Measurements from ENCODE around the gene OR1M1. TPM values are rescaled to one million over a fixed set of nuclear protein-coding genes. Genes with fewer than 3 reads are reported as not detected.

The OR1M1 gene
- total RNA-seq, 2 donors from 2014 or later, result not detected

DNA sequence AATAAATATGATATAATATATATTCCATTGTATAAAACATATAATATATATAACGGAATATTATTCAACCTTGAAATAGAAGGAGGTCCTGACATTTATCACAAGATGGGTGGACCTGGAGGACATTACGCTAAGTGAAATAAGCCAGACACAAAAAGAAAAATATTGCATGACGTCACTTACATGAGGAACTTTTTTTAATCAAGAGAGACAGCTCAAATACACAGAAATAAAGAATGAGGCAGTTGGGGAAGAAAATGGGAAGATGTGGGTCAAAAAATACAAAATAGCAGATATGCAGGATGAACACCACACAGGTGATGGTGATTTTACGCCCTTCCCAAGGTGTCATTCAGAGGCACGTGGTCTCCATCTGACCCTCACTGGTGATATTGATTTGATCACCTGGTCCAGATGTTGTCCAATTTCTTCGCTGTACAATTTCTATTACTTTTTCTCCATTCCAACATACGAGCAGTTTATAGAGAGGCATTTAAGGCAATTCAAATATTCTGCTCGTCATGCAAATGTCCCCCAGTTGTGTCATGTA, 52.8 kb downstream of the OR1M1 start:
- Histone ChIP-seq H3K9me3 (no peaks in the 10 kb centered on the region), H3K27ac (no peak overlapping the region), H3K4me3 (peak overlapping the region; percentile 86), H3K27me3 (no peaks in the 10 kb centered on the region), H3K36me3 (no peaks in the 10 kb centered on the region), H3K4me1 (peaks cover 6% of the 10 kb centered on the region), H3K9ac (ENCODE audit: low read depth in 2 of 2, low read length in 2 of 2) (peak overlapping the region; percentile 94 to 96)
- TF ChIP-seq, protein P1, sequence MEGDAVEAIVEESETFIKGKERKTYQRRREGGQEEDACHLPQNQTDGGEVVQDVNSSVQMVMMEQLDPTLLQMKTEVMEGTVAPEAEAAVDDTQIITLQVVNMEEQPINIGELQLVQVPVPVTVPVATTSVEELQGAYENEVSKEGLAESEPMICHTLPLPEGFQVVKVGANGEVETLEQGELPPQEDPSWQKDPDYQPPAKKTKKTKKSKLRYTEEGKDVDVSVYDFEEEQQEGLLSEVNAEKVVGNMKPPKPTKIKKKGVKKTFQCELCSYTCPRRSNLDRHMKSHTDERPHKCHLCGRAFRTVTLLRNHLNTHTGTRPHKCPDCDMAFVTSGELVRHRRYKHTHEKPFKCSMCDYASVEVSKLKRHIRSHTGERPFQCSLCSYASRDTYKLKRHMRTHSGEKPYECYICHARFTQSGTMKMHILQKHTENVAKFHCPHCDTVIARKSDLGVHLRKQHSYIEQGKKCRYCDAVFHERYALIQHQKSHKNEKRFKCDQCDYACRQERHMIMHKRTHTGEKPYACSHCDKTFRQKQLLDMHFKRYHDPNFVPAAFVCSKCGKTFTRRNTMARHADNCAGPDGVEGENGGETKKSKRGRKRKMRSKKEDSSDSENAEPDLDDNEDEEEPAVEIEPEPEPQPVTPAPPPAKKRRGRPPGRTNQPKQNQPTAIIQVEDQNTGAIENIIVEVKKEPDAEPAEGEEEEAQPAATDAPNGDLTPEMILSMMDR (IDR thresholded peaks at IDR 0.05), result no peak
- no peak for DNase-seq
- intact Hi-C loops (cut with DNase I), result loop anchor here (10.0 kb wide), 1 partner anchor 655 kb away; no protein-coding TSS in a partner anchor

DNA sequence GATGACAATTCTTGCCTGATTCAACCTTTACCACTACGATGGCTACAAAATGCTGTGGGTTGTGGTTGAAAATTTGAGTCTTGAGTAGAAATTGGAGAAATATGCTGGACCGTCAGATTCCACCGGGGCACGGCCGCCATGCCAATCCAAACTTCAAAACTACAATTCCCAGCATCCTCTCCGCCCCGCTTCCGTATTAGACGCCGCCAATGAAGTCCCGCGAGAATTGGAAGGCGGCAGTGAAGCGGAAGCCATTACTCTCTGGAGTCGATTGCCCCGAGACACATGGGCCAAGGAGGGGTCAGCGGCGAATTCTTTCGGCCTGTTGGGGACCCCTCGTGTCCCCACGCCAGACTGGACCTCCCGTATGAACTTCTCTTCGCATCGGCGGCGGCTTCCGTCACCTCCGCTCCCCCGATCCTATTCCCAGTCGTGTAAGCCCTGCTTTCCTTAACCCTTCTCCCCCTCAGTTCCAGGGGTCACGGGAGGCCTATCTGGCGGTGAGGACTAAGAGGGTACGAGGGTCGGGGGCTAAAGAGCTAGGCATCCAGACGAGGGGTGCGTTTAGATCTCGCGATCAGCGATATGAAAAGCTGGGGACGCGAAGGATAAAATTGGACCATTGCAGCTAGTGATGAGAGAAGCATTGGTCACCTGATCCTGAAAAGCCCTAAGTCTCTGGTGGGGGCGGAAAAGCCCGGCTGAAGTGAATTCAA, 53.5 kb downstream of the OR1M1 start, which contains the start of gene ZNF317:
ZNF317 (plus strand) TSS at position 239 of the 716 bp plus-strand sequence. CDS start 15,620 bp downstream, outside the sequence.
- H3K4me3 ChIP-seq, result peak within 1 kb of the TSS; percentile 86
- intact Hi-C loops (cut with DNase I), result no loop called here

DNA sequence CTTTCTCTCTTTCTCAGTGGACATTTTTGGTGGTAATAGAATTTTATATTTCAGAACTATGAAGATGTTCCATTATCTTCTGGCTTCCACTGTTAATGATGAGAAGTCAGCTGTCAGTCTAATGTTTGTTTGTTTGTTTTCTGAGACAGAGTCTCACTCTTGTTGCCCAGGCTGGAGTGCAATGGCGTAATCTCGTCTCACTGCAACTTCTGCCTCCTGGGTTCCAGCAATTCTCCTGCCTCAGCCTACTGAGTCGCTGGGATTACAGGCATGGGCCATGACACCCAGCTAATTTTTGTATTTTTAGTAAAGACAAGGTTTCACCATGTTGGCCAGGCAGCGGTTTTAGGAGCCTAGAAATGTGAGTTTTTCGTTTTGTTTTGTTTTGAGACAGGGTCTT, 58.1 kb downstream of the OR1M1 start:
- DNase-seq, result no peak
- intact Hi-C loops (cut with DNase I), result no loop called here
- H3K36me3 ChIP-seq, result peaks cover 4% of the 10 kb centered on the region
- no peak overlapping the region for H3K27ac ChIP-seq
- no peak overlapping the region for H3K4me3 ChIP-seq
- H3K9me3 ChIP-seq, result peaks cover 7% of the 10 kb centered on the region
- TF ChIP-seq, protein P1 (IDR thresholded peaks at IDR 0.05), result no peak
- peaks cover 6% of the 10 kb centered on the region for H3K4me1 ChIP-seq
- H3K9ac ChIP-seq (ENCODE audit: low read depth in 2 of 2, low read length in 2 of 2), result no peak overlapping the region
- no peaks in the 10 kb centered on the region for H3K27me3 ChIP-seq

More for the DNA sequence above, 53.5 kb downstream of the OR1M1 start, which contains the start of gene ZNF317:
- Histone ChIP-seq H3K9me3 (peaks cover 3% of the 10 kb centered on the region), H3K27ac (peak within 1 kb of the TSS; percentile 70), H3K27me3 (no peaks in the 10 kb centered on the region), H3K36me3 (no peaks in the 10 kb centered on the region), H3K4me1 (peaks cover 6% of the 10 kb centered on the region), H3K9ac (ENCODE audit: low read depth in 2 of 2, low read length in 2 of 2) (peak within 1 kb of the TSS; percentile 94 to 96)
- peak; percentile 97 for DNase-seq
- TF ChIP-seq, protein P1 (IDR thresholded peaks at IDR 0.05), result no peak

Other genes starting within 250 kb of the OR1M1 start
- under 1 TPM in 1 of 2 donors, not detected in 1; 0.02 TPM for gene MUC16, start 76.7 kb upstream of the OR1M1 start, total RNA-seq
- not detected for gene OR7G2, start 20.4 kb downstream of the OR1M1 start, total RNA-seq
- not detected for gene OR7G1, start 28.7 kb downstream of the OR1M1 start, total RNA-seq
- gene OR7G3, start 39.9 kb downstream of the OR1M1 start, total RNA-seq, result not detected
- 10 to 100 TPM; 25.5 to 28.5 TPM for gene ZNF317, start 53.3 kb downstream of the OR1M1 start, total RNA-seq
- gene OR7D2, start 91.9 kb downstream of the OR1M1 start, total RNA-seq, result under 1 TPM; 0.07 to 0.08 TPM
- not detected for gene OR7D4, start 132.5 kb downstream of the OR1M1 start, total RNA-seq
- not detected for gene OR7E24, start 163.9 kb downstream of the OR1M1 start, total RNA-seq
- 1 to 10 TPM; 3.1 to 4.1 TPM for gene ZNF699, start 222.8 kb downstream of the OR1M1 start, total RNA-seq
- gene ZNF559, start 237.1 kb downstream of the OR1M1 start, total RNA-seq, result 1 to 10 TPM; 7.7 to 7.8 TPM

Measured in colonic mucosa (tissue), 4 donors.